ENCODE results near the gene CNTN4. TPM values are rescaled to one million over a fixed set of nuclear protein-coding genes. Genes with fewer than 3 reads are reported as not detected.

CNTN4 gene
- total RNA-seq, 1 donor from 2014 or later: 22.1 TPM

DNA sequence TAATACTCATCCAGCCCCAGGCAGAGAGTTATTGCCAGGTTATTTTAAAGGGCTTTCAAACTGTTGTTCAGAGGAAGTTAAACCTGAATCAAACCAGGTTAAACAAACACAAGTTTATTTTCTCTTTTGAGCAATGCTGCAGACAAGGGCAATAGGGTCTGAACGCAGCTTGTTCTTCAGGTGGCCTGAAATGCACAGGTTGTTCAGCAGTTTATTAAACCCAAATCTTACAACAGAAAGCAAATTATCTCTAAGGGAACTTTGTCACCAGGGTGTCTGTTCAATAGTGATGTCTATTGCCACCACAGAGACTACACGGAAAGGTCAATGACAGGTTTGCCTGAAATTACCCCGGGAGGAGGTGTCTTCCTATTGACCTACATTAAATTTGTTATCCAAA, 877.5 kb downstream of the CNTN4 start:
- Histone ChIP-seq H3K27ac (no peak overlapping the region), H3K27me3 (no peaks in the 10 kb centered on the region), H3K4me3 (no peak overlapping the region), H3K9me3 (no peaks in the 10 kb centered on the region), H3K4me1 (no peaks in the 10 kb centered on the region), H3K36me3 (no peaks in the 10 kb centered on the region)
- DNase-seq (ENCODE audit: extremely low spot score in 2 of 2): no peak
- TF ChIP-seq, protein P1, sequence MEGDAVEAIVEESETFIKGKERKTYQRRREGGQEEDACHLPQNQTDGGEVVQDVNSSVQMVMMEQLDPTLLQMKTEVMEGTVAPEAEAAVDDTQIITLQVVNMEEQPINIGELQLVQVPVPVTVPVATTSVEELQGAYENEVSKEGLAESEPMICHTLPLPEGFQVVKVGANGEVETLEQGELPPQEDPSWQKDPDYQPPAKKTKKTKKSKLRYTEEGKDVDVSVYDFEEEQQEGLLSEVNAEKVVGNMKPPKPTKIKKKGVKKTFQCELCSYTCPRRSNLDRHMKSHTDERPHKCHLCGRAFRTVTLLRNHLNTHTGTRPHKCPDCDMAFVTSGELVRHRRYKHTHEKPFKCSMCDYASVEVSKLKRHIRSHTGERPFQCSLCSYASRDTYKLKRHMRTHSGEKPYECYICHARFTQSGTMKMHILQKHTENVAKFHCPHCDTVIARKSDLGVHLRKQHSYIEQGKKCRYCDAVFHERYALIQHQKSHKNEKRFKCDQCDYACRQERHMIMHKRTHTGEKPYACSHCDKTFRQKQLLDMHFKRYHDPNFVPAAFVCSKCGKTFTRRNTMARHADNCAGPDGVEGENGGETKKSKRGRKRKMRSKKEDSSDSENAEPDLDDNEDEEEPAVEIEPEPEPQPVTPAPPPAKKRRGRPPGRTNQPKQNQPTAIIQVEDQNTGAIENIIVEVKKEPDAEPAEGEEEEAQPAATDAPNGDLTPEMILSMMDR (IDR thresholded peaks at IDR 0.05): no peak
- TF ChIP-seq POLR2AphosphoS5 (IDR thresholded peaks at IDR 0.05; ENCODE audit: insufficient read depth in 1 of 2, low read depth in 1 of 2) (no peak), POLR2A (IDR thresholded peaks at IDR 0.05) (no peak)
- intact Hi-C loops (cut with DNase I): no loop called here

DNA sequence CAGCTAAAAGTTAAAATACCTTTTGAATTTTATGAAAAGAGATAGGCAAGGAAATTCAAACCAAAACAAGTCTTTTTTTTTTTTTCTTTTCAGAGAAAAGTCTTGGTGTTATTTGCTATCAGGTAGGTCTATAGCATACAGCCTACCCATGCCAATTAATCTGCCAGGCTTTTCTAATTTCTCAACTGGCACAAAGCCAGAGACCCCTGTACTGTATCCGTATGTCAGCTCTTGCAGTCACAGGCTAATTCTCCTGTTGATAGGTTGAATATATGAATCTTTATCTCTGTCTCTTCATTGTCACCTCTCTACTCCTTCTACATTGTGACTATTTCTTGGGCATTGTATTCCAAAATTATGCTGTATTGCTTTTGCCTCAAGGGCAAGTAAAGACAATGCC, 878.1 kb downstream of the CNTN4 start:
- no peak for DNase-seq (ENCODE audit: extremely low spot score in 2 of 2)
- Histone ChIP-seq H3K4me1 (no peaks in the 10 kb centered on the region), H3K36me3 (no peaks in the 10 kb centered on the region), H3K4me3 (no peak overlapping the region), H3K27me3 (no peaks in the 10 kb centered on the region), H3K9me3 (no peaks in the 10 kb centered on the region), H3K27ac (no peak overlapping the region)
- intact Hi-C loops (cut with DNase I): no loop called here
- no peak for TF ChIP-seq POLR2AphosphoS5 (IDR thresholded peaks at IDR 0.05; ENCODE audit: insufficient read depth in 1 of 2, low read depth in 1 of 2)

DNA sequence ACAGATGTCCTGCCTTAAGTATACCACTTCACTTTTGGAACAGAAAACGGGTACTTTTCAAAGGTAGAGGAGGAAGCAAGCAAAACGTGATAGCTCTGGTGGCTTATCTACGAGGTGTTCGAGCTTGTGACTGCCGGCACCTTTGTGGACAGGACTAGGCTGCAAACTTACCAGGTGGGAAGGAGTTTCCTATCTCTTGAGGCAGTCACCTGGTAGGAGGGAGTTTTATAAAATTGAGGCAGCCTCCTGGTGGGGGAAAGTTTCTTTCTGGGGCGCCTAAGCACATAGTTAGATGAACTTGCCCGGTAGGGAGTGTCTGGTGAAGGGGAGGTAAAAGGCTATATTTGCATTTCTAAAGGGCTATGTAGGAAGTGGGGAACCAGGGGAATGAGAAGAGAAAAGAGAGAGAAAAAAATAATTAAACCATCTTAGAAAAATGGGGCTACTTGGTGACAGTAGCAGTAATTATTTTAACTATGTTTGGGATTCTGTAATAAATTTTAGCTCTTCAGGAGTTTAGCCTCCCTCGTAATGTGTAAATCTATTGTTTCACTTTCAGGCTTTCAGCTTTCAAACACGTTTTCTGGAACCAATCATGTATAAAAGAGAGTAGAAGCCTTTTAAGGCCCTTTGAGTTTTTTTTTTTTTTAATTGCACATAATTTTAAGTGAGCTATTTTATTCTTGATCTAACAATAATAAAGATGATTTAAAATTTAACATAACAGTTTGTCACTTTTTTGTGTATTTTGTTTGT, 880.5 kb downstream of the CNTN4 start:
- H3K27me3 ChIP-seq: no peaks in the 10 kb centered on the region
- no peak overlapping the region for H3K4me3 ChIP-seq
- H3K36me3 ChIP-seq: no peaks in the 10 kb centered on the region
- H3K9me3 ChIP-seq: no peaks in the 10 kb centered on the region
- DNase-seq (ENCODE audit: extremely low spot score in 2 of 2): no peak
- TF ChIP-seq, protein P1 (IDR thresholded peaks at IDR 0.05): no peak
- no peak for TF ChIP-seq POLR2AphosphoS5 (IDR thresholded peaks at IDR 0.05; ENCODE audit: insufficient read depth in 1 of 2, low read depth in 1 of 2)
- no peak for TF ChIP-seq POLR2A (IDR thresholded peaks at IDR 0.05)
- intact Hi-C loops (cut with DNase I): no loop called here
- no peaks in the 10 kb centered on the region for H3K4me1 ChIP-seq
- H3K27ac ChIP-seq: no peak overlapping the region

DNA sequence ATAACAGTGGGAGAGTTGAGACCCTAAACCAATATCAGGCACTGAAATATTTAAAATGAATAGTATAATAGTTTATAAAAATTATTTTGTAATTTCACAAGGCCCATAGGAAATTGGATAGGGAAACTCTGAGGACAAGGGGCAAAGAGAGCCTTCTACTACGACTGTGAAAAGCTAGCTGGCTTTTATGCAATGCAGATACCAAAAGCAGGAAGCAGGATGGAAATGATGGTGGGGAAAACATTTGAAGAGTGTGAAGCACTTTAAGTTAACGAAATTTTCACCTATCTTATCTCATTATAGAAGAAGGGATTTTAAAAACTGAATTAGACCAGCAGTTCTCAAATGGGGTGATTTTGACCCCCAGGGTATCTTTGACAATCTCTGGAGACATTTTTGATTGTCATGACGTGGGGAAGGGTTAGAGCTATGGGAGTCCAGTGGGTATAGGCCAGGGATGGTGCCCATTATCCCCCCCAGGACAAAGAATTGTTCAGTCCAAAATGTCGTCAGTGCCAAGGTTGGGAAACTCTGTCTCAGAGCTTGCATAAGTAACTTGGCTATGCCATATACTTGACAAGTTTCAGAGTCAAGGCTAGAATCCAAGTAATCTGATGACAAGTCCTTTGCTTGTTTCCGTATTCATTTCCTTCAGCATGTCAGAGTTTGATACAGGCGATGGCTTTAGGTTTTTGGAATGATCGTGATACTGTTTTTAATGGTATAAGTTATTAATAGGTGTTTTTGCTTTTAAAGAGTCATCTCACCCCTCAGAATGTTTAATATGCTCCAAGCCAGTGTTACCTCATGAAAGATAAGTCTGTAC, 885.6 kb downstream of the CNTN4 start:
- H3K4me1 ChIP-seq: no peaks in the 10 kb centered on the region
- TF ChIP-seq, protein P1 (IDR thresholded peaks at IDR 0.05): no peak
- no peak for TF ChIP-seq POLR2AphosphoS5 (IDR thresholded peaks at IDR 0.05; ENCODE audit: insufficient read depth in 1 of 2, low read depth in 1 of 2)
- no peaks in the 10 kb centered on the region for H3K27me3 ChIP-seq
- no peaks in the 10 kb centered on the region for H3K9me3 ChIP-seq
- intact Hi-C loops (cut with DNase I): no loop called here
- no peaks in the 10 kb centered on the region for H3K36me3 ChIP-seq
- no peak overlapping the region for H3K4me3 ChIP-seq
- DNase-seq (ENCODE audit: extremely low spot score in 2 of 2): no peak
- no peak overlapping the region for H3K27ac ChIP-seq

DNA sequence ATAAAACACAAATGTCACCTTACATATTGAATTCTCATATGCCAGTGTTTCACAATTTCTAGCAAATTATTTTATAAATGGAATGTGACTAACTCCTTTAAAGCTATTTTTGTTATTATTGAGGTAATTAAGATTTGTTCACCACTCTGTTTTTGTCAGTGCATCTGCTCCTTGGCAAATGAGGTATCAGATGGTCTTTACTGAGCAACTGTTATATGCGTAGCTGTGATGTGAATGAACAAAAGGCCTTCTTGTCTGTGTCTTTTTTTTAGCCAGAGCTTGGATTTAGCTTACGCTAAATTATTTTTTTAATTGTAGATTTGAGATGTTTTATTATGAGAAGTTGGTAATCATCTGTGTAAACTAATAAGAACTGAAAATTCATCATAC, 886.2 kb downstream of the CNTN4 start:
- H3K4me1 ChIP-seq: no peaks in the 10 kb centered on the region
- no peaks in the 10 kb centered on the region for H3K36me3 ChIP-seq
- H3K9me3 ChIP-seq: no peaks in the 10 kb centered on the region
- no peak for TF ChIP-seq POLR2A (IDR thresholded peaks at IDR 0.05)
- TF ChIP-seq, protein P1 (IDR thresholded peaks at IDR 0.05): no peak
- TF ChIP-seq POLR2AphosphoS5 (IDR thresholded peaks at IDR 0.05; ENCODE audit: insufficient read depth in 1 of 2, low read depth in 1 of 2): no peak
- intact Hi-C loops (cut with DNase I): no loop called here
- H3K27me3 ChIP-seq: no peaks in the 10 kb centered on the region
- DNase-seq (ENCODE audit: extremely low spot score in 2 of 2): no peak
- H3K4me3 ChIP-seq: no peak overlapping the region
- no peak overlapping the region for H3K27ac ChIP-seq

All from vagina (tissue), 2 donors.